CD4-positive, alpha-beta T cell treated with Interleukin-6 for 4 hours (primary cell): ENCODE data around the gene PRSS38.

Experiments used
- DNase-seq: peaks from one replicate; pipeline ENCODE4 v3.0.0-alpha.2; 2020; ENCODE audit warnings: mixed read lengths

PRSS38 gene

DNA sequence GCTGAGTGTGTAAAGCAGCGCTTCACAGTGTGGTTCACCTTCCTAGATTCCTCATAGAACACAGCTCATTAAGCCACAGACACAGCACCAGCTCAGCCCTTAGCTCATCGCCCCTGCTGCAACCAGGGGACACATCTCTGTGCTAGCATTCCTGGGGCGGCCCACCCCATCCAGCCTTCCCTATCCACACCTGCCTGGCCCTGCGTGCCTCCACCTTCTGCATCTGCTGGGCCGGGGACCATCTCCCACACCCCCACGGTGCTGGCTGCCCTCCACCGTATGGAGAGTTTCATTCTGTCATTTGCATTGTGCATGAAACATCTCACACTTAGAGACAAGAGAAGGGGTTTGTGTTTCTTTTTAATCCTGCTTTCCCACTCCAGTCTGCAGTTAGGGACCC, 35.8 kb upstream of the PRSS38 start:
- DNase-seq, result no peak

GRCh38 chr1:227780101-227781044, 35.1 kb upstream of the PRSS38 start:
- DNase-seq, result no peak

DNA sequence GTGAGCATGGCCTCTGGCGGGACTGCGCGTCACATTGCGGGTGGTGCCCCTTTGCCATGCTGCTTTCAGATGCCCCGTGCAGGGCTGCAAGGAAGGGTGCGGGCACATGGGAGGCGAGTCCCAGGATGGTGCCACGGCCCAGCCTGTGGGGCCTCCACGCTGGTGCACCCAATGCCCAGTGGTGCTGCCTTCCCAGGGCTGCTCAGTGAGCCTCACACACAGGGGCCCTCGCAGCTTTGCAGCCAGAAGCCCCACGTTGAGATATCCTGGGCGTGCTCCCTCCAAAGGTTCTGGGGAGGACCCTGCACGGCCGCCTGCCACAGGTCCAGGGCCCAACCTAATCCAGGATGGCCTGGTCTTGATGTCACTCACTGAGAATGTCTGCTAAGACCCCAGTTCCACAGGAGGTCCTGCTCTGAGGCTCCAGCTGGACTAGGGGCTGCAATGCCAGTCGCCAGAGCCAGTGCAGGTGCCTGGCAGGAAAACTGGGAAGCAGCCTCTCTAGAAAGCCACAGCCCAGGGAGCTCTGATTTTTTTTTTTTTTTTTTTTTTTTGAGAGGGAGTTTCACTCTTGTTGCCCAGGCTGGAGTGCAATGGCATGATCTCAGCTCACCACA, 34.1 kb upstream of the PRSS38 start:
- DNase-seq, result no peak

GRCh38 chr1:227782226-227782625, 33.2 kb upstream of the PRSS38 start:
- no peak for DNase-seq

DNA sequence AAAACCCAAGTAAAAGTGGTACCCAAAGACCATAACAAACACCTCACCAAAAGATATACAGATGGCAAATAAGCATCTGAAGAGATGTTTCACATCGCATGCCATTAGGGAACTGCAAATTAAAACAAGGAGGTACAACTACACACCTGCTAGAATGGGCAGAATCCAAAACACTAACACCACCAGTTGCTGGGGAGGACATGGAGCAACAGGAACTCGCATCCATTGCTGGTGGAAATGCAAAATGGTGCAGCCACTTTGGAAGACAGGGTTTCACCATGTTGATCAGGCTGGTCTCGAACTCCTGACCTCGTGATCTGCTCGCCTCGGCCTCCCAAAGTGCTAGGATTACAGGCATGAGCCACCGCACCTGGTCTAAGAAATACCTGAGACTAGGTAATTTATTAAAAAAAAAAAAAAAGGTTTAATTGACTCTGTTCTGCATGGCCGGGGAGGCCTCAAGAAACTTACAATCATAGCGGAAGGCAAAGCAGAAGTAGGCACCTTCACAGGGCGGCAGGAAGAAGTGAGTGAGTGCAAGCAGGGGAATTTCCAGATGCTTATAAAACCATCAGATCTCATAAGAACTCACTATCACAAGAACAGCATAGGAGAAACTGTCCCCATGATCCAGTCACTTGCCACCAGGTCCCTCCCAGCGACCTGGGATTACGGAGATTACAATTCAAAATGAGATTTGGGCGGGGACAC, 30.2 kb upstream of the PRSS38 start:
- no peak for DNase-seq

DNA sequence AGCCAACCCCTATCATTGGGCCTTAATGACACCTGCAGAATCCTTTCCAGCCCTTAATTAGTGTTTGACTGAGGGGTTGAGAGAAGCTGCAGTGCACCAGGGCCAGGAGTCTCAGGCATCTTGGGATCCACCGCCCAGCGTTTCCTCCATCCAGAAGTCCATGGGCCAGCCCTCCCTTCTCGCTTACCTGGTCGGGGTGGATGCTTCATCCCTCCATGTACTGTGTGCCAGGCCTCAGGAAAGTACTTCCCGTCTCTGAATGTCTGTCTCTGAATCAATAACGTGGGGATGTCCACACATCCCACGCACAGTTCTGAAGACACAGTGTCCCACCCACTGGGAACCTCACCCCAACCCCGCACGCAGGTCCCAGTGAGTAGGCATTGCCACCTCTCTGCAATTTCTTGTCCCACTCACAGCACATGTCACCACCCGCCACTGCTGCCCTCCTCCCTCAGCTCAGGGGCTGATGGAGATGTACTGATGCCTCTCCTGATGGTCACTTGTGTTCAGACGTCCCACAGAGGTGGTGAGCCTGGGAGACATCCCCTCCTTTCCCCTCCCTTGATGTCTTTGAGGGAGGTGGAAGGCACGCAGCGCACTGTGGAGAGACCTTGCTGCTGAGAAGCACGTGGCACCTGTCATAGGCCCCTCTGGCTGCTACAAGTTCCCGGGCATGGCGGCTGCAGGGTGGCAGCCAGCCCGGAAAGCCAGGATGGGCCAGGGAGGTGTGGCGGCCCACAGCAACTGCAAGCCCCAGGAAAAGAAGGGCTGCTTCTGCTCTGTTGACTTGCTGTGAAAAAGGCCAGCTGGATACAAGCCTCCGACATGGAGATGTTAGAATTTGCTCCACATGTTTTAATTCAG, 29.4 kb upstream of the PRSS38 start:
- no peak for DNase-seq

DNA sequence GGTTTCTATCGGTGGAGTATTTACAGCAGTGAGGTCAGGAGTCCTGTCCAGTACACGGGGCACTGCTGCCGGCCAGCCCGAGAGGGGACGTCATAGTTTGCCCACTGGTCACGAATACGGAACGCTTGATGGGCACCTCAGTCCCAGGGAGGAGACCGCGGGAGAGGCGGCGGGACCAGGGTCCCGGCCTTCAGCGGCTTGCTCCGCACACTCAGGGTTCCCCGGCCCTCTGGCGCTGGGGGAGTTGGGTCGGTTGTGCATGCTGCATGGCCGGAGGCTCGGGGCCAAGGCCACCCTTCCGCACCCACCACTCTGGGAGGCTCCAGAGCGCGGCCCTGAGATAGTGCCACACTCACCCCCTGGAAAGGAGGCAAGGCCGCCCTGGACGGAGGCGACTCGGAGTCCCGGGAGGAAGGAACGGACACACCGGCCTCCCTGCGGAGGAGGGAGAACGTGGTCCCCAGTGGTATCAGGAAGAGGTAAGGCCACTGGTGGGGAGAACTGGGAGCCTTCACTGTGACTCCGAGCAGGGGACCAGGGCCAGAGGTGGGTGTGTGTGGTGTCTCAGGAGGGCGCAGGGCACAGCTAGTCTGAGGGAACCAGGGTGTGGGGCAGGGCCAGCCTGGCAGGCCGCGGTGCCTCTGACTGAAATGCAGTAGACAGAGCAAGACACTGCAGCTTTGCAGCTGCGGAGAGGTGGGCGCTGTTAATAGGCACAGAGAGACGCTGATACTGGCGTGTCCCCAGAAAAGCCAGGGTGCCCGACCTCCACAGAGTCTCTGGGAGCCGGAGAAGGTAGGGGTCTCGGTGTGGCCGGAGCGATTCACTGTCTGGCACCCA, 28.6 kb upstream of the PRSS38 start:
- no peak for DNase-seq

DNA sequence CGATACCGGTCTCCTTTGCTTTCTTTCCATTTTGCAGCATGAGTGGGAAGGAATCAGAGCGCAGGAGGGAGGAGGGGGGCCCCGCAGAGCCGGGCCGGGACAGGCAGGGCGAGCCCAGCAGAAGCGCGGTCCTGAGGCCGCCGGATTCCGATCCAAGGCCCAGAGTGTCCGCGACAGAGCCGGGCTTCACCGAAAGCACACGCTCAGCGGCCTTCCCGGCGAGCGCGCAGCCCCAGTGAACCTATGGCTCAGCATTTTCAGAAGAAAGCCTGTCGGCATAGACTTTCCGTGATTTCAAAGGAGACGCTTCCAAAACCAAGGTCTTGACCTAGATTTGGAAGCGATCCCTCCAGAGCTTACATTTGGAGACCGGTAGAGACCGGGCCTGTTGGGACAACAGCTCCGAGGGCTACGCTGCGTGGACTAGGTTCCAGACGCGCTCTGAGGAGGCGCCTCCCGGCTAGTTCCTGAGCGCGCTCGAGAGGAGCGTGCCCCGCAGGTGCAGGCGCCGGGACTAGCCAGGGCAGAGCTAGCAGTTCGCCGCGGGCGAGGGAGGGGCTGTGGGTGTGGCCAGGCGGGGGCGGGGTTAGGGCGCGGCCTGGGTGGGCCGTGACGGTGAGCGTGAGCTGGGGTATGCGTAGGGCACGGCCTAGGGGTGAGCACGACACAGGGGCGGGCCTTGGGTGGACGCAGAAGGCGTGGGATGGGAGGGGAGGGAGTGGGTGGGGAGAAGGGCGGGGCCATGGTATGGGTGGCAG, 27.8 kb upstream of the PRSS38 start:
- peak; percentile 98 for DNase-seq

DNA sequence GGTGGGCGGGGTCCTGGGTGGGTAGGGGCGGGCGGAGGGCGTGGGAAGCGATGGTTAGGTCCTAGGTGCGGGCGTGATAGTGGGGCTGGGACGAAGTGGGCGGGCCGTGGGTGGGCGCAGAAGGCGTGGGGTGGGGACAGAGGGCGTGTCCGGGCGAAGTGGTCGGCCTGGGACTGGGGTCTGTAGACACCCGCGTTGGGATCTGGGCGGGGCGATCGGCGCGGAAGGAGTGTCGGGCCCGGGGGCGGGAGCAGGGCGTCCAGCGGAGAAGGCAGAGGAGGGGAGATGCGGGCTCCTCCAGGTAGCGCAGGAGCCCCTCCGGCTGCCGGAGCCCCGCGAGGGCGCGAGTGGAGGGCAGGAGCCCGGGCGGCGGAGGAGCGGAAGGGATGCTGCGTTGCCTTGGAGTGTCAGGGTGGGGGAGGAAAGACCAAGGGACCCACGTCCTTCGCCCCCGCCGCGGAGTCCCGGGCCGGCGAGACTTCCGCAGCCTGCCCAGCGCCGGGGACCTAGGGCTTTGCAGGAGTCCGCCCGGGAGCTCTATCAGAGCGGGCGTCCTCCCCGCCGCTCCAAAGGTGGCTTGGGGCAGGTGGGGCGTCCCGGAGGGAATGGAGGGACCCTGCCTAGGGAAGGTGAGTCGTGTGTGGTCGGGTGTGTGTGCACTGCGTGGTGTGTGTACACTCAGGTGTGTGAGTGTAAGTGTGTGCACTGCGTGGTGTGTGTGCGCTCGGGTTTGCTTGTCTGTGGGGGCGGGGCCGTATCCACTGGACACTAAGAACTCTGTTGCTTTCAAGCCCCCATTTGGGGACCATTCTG, 27.0 kb upstream of the PRSS38 start:
- DNase-seq, result no peak

DNA sequence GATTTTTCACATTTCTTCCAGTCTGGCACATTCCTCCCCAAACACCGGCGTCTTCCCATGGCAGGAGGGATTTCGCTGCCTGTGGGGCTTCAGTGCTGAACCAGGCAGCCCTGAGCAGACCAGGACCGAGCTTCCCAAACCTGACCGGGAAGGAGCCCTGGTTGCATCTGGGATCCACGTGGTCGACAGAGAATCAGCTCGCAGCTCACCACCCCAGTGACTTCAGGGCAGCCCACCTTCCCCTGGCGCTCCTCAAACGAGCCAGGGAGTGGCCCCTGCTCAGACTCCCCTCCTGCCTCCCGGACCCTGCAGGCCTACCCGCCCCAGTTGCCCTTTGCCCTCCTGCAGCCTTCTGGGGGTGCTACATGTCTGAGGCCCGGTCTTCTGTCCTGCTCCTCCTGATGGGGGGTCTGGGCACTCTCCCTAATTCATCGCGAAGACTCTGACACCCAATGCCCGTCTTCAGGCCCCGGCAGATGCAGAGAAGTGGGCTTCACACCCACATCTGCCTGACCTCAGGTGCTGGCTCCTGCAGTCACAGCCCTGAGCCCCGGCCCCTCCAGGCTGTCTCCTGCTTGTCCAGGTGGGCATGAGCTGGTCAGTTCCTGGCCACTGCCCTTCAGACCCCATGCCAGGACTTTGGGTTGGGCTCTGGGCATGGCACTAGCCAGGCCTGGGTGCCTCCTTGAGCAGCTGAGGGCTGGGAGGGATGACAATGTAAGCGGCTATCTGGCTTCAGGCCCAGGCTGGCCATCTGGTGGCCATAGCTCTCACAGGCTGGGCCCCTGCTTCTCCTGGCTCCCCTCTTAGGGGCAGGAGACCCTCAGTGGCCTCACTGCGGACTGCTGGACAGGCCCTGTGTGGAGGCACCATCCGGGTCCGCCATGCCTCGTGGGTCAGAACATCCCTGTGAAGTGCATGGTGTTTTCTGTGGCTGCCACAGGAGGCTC, 26.1 kb upstream of the PRSS38 start:
- no peak for DNase-seq

DNA sequence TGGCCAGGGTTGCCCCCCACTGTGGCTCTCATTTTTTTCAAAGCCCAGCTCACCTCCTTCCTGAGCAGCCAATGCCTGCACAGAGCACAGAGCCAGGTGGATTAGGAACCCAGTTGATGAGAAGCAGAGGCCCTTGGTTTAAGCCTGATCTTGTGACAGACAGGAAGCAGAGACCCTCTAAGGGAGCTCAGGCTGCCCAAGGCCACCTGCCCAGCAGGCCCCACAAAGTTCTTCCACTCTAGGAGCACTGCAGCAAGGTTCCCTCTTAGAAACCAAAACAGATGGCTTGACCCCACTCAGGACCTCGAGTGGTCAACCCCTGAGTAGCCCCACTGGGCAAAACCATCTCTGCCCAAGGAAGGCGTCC, 25.5 kb upstream of the PRSS38 start:
- no peak for DNase-seq

GRCh38 chr1:227790868-227791267, 24.6 kb upstream of the PRSS38 start:
- DNase-seq, result no peak

- DNase-seq, result no peak
Measured at GRCh38 chr1:227791425-227792143, 23.9 kb upstream of the PRSS38 start.

DNA sequence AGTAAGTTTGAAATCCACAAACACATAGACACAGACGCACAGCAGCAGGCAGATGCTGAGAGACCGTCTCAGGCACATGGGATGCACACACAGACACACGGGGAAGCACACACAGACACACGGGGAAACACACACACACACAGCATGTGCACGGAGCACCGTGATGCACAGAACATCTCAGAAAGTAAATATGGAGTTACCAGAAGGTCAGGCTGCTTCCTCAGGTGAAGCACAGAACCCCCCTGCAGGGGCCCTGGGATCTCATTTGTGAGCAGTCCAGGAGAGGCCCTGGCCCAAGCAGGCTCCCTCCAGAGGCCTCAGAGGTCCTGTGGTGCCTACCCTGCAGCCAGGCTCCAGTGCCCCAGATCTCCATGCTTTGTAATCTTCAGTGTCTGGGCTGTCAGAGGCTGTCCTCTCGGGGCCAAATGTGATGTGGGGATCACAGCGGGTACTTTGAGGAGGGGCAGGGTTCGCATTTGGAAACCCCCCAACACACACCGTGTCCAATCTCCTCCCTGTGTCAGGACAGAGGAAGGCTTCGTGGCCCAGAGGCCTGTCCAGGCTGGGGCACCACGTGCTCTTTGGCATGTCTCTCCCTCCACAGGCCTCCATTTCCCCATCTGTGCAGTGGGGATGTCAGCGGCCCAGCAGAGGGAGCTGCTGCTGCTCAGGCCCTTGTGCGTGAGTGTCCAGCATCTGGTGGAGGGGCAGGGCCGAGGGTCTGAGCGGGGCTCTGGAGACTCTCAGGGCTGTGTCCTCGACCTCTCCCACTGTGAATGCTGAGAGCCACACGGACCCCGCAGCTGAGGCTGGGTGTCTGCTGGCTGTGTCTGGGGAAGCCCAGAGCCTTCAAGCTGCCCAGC, 23.0 kb upstream of the PRSS38 start:
- DNase-seq, result no peak

DNA sequence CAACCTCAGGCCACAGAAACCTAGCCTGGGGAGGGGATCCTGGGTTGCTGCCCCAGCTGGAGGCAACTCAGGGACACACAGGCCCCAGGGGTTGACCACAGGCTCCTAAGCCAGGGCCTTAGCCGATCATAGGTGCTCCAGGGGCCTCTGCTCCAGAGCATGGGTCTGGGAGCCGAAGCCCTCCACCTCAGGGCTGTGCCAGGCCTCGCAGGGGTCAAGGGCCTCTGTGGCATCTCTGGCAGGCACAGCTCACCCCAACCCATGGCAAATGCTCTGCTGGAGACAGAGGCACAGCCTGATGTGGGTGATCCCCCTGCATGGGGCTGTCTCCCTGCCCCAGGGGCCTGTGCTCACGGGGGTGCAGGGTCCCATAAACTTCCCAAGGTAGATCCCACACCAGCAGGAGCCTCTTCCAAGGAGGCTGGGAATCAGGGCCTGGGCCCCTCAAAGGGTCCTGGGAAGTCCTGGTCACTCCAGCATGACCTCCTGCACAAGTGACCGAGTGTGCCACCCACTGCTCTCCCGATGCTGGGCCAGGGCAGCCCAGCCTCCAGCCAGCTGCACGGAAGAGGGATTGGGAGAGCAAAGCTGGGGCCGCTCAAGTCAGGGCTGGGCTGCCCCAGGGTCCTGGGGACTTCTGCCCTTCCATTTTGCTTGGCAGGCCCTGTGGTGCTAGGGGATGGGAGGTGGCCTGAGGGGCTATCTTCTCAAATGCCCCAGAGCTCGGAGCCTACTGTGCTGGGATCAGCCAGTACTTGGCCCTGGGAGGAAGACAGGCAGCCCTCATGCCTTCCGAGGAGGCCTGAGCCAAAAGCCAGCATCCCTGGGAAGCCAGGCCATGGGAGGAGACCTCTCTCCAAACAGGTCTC, 22.2 kb upstream of the PRSS38 start:
- no peak for DNase-seq
